Measurements from ENCODE around the gene MLH1.
A peak's percentile ranks its signal among the peaks of the same experiment; 100 is the strongest.

MLH1 gene

GRCh38 chr3:37094636-37095035 is 101.3 kb downstream of the MLH1 start:
- DNase-seq (ENCODE audit: low read depth) = no peak

- peak; percentile 80 for DNase-seq (ENCODE audit: low read depth)
These were observed 103.0 kb downstream of the MLH1 start for GRCh38 chr3:37096288-37096687.

- peak; percentile 19 for DNase-seq (ENCODE audit: low read depth)
These were observed 103.7 kb downstream of the MLH1 start for GRCh38 chr3:37096975-37097374.

- DNase-seq (ENCODE audit: low read depth) = no peak
These were observed 104.5 kb downstream of the MLH1 start for GRCh38 chr3:37097776-37098175.

- DNase-seq (ENCODE audit: low read depth) = no peak
These were observed 105.6 kb downstream of the MLH1 start for GRCh38 chr3:37098884-37099283.

- DNase-seq (ENCODE audit: low read depth) = no peak
These were observed 106.2 kb downstream of the MLH1 start for GRCh38 chr3:37099469-37099868.

- no peak for DNase-seq (ENCODE audit: low read depth)
These were observed 107.1 kb downstream of the MLH1 start for GRCh38 chr3:37100411-37100810.

Data from ELR (cell line).